ENCODE results near the gene PI4K2B.

The PI4K2B gene

GRCh38 chr4:25233737-25234389, at the start of gene PI4K2B:
PI4K2B (plus strand) TSS chr4:25234033; CDS start chr4:25234164, 131 bp downstream.
- Histone ChIP-seq H3K79me2 (ENCODE audit: low read length) (peaks cover 48% of the 10 kb centered on the region), H3K27ac (ENCODE audit: low read length) (peak within 1 kb of the TSS; percentile 92)

DNA sequence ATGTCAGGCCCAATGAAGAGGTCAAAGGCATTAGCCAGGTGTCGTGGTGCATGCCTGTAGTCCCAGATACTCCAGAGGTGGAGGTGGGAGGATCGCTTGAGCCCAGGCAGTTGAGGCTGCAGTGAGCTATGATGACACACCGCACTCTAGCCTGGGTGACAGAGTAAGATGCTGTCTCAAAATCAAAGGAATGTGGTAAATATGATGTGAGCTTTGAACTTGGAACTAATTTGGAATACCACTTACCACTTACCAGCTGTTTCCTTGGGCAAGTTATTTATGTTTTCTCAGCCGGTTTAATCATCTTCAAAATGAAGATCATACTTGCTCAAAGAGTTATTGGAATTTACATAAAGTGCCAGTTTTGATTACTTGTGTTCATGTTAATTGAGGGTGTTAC, 49.8 kb upstream of the PI4K2B start:
- no peaks in the 10 kb centered on the region for H3K9me2 ChIP-seq (replicated peaks; ENCODE audit: insufficient read depth, low read length)
- no peaks in the 10 kb centered on the region for H3K36me3 ChIP-seq (replicated peaks; ENCODE audit: insufficient read depth, low read length)
- TF ChIP-seq EZH2phosphoT487 (IDR thresholded peaks at IDR 0.05; ENCODE audit: low read length) (no peak), CTCF (IDR thresholded peaks at IDR 0.05; ENCODE audit: low read length) (no peak), EZH2 (optimal IDR thresholded peaks at IDR 0.05; ENCODE audit: low read depth, low read length) (no peak)
- H3K4me2 ChIP-seq (ENCODE audit: low read depth, low read length): no peak overlapping the region
- H3K79me2 ChIP-seq (ENCODE audit: low read length): no peaks in the 10 kb centered on the region
- H3K4me1 ChIP-seq (ENCODE audit: low read length): no peaks in the 10 kb centered on the region
- H3K27me3 ChIP-seq (replicated peaks; ENCODE audit: insufficient read depth, low read length): no peaks in the 10 kb centered on the region
- DNase-seq: no peak
- H3K27ac ChIP-seq (ENCODE audit: low read length): no peak overlapping the region
- H4K20me1 ChIP-seq (ENCODE audit: insufficient read depth, low read length): no peaks in the 10 kb centered on the region
- no peak overlapping the region for H3K9ac ChIP-seq (ENCODE audit: low read length)
- H3F3A ChIP-seq (ENCODE audit: insufficient read depth, low read length): no peaks in the 10 kb centered on the region
- no peaks in the 10 kb centered on the region for H3K9me3 ChIP-seq (replicated peaks; ENCODE audit: insufficient read depth, low read length)
- H2AFZ ChIP-seq (ENCODE audit: low read length): no peak overlapping the region
- H3K4me3 ChIP-seq (ENCODE audit: low read length): no peak overlapping the region

More at GRCh38 chr4:25233737-25234389, at the start of gene PI4K2B:
- Histone ChIP-seq H3K9me2 (replicated peaks; ENCODE audit: insufficient read depth, low read length) (no peaks in the 10 kb centered on the region), H3K9me3 (replicated peaks; ENCODE audit: insufficient read depth, low read length) (no peaks in the 10 kb centered on the region), H3F3A (ENCODE audit: insufficient read depth, low read length) (peaks cover 22% of the 10 kb centered on the region), H3K9ac (ENCODE audit: low read length) (peak within 1 kb of the TSS; percentile 98), H3K36me3 (replicated peaks; ENCODE audit: insufficient read depth, low read length) (peaks cover 3% of the 10 kb centered on the region), H3K4me1 (ENCODE audit: low read length) (peaks cover 11% of the 10 kb centered on the region), H3K27me3 (replicated peaks; ENCODE audit: insufficient read depth, low read length) (no peaks in the 10 kb centered on the region), H3K4me3 (ENCODE audit: low read length) (peak within 1 kb of the TSS; percentile 89), H4K20me1 (ENCODE audit: insufficient read depth, low read length) (no peaks in the 10 kb centered on the region), H2AFZ (ENCODE audit: low read length) (peak within 1 kb of the TSS; percentile 77), H3K4me2 (ENCODE audit: low read depth, low read length) (peak within 1 kb of the TSS; percentile 80)
- peak; percentile 95 for DNase-seq
- TF ChIP-seq CTCF (IDR thresholded peaks at IDR 0.05; ENCODE audit: low read length) (no peak), EZH2 (optimal IDR thresholded peaks at IDR 0.05; ENCODE audit: low read depth, low read length) (no peak), EZH2phosphoT487 (IDR thresholded peaks at IDR 0.05; ENCODE audit: low read length) (no peak)

DNA sequence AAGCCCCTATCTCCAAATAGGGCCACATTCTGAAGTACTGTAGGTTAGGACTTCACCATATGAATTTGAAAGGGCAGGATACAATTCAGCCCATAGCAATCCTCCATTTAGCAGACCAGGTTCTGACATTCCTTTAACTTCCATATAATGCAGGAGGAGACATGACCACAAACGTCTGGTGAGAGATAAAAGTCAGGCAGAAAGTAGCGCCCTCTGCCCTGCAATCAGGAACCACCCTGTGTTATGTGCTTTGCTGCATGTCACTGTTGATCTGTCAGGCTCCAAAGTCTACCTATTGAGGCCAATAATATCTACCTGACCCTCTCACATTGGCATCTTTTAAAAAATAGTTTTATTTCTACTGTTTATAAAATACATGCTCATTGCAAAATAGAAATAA, 43.4 kb upstream of the PI4K2B start:
- no peaks in the 10 kb centered on the region for H3K4me1 ChIP-seq (ENCODE audit: low read length)

More for the DNA sequence above, 43.4 kb upstream of the PI4K2B start:
- Histone ChIP-seq H3K4me2 (ENCODE audit: low read depth, low read length) (no peak overlapping the region), H3K9me3 (replicated peaks; ENCODE audit: insufficient read depth, low read length) (no peaks in the 10 kb centered on the region), H4K20me1 (ENCODE audit: insufficient read depth, low read length) (no peaks in the 10 kb centered on the region), H3K36me3 (replicated peaks; ENCODE audit: insufficient read depth, low read length) (no peaks in the 10 kb centered on the region), H3K27me3 (replicated peaks; ENCODE audit: insufficient read depth, low read length) (no peaks in the 10 kb centered on the region), H3K27ac (ENCODE audit: low read length) (no peak overlapping the region), H2AFZ (ENCODE audit: low read length) (no peak overlapping the region), H3K9me2 (replicated peaks; ENCODE audit: insufficient read depth, low read length) (no peaks in the 10 kb centered on the region), H3F3A (ENCODE audit: insufficient read depth, low read length) (no peaks in the 10 kb centered on the region), H3K79me2 (ENCODE audit: low read length) (no peaks in the 10 kb centered on the region), H3K4me3 (ENCODE audit: low read length) (no peak overlapping the region), H3K9ac (ENCODE audit: low read length) (no peak overlapping the region)
- DNase-seq: no peak
- TF ChIP-seq EZH2phosphoT487 (IDR thresholded peaks at IDR 0.05; ENCODE audit: low read length) (no peak), EZH2 (optimal IDR thresholded peaks at IDR 0.05; ENCODE audit: low read depth, low read length) (no peak), CTCF (IDR thresholded peaks at IDR 0.05; ENCODE audit: low read length) (no peak)

All from MM.1S (cell line).